HCT116 (cell line): ENCODE data around the gene MLPH. TPM values are rescaled to one million over a fixed set of nuclear protein-coding genes. Genes with fewer than 3 reads are reported as not detected.

Experiments used
- ATAC-seq: fragments of 200-7000 bp; cut with Tn5 transposase; 2 replicates; pipeline ENCODE4 v1.9.1; 2020; ENCODE audit warnings: mild to moderate bottlenecking, moderate library complexity
- BruUV-seq: library from RNA; stranded (reverse); fragments of 400-500 nt; replicated peaks from 2 replicates; lab custom pipeline; 2021; lab: Mats Ljungman, UMichigan
- CTCF ChIA-PET: fragments of 300-600 bp; sonication (Branson Sonifier 250); formaldehyde crosslinking; loops from one replicate; lab custom pipeline; 2021; ENCODE audit warnings: antibody characterized with exemption; lab: Charles Lee
- POLR2A ChIA-PET: fragments of 300-600, 350-600 bp; sonication (Branson Sonifier 250); formaldehyde crosslinking; loops from one replicate; lab custom pipeline; 2021; ENCODE audit warnings: antibody characterized with exemption; lab: Charles Lee
- RAD21 ChIA-PET, 2 experiments: fragments of 300-600 bp; sonication (Branson Sonifier 250); formaldehyde crosslinking; loops; one replicate each; lab custom pipeline; 2023; ENCODE audit warnings: low total read pairs in 2 of 2; ENCODE audit not compliant: uncharacterized antibody in 2 of 2, unreplicated experiment in 2 of 2, low non-redundant PET in 1 of 2; lab: Charles Lee
- DNase-seq: peaks from one replicate; pipeline ENCODE4 v3.0.0-alpha.2; 2010; ENCODE audit warnings: low read depth, low spot score
- H2AFZ ChIP-seq: fragments of 200-600 bp; shearing (Covaris generic), sonication (generic); 2 replicates; pipeline ENCODE4 v1.6.1; 2017; ENCODE audit warnings: low read depth, mixed run types, mixed read lengths, antibody characterized with exemption, low read length; ENCODE audit not compliant: poor library complexity, severe bottlenecking
- H3K27ac ChIP-seq: 2 replicates; pipeline ENCODE4 v1.5.1; 2012; ENCODE audit warnings: low read depth, low read length
- H3K27me3 ChIP-seq: fragments of 200-600 bp; sonication (generic); 2 replicates; pipeline ENCODE4 v1.6.1; 2016; ENCODE audit warnings: mixed run types, low read length, mixed read lengths; ENCODE audit not compliant: insufficient read depth
- H3K36me3 ChIP-seq, 2 experiments: fragments of 200-500 bp in 1 of 2; fragments of 200-600 bp in 1 of 2; sonication (Bioruptor generic) in 1 of 2; sonication (generic) in 1 of 2; 2 replicates each; pipeline versions ENCODE4 v1.5.1 to v1.6.1; 2014 to 2016; ENCODE audit warnings: low read length in 2 of 2, inconsistent platforms in 1 of 2, mixed read lengths in 1 of 2, mixed run types in 1 of 2; ENCODE audit not compliant: insufficient read depth in 2 of 2, control insufficient read depth in 1 of 2
- H3K4me1 ChIP-seq, 2 experiments: fragments of 200-600 bp in 1 of 2; sonication (generic) in 1 of 2; 2 replicates each; pipeline versions ENCODE4 v1.5.1 to v1.6.1; 2012 to 2017; ENCODE audit warnings: low read length in 2 of 2, inconsistent platforms in 1 of 2, mild to moderate bottlenecking in 1 of 2, mixed read lengths in 1 of 2, mixed run types in 1 of 2, moderate library complexity in 1 of 2; ENCODE audit not compliant: insufficient read depth in 2 of 2, control insufficient read depth in 1 of 2
- H3K4me2 ChIP-seq: fragments of 200-600 bp; sonication (generic); 2 replicates; pipeline ENCODE4 v1.6.1; 2017; ENCODE audit warnings: mixed run types, low read length, mixed read lengths
- H3K4me3 ChIP-seq, 2 experiments: fragments of 200-600 bp in 1 of 2; sonication (generic) in 1 of 2; replicated peaks in 1 of 2; 2 replicates each; pipeline ENCODE4 v1.5.1; 2011 to 2016; ENCODE audit warnings: low read length in 2 of 2, control low read depth in 1 of 2, low read depth in 1 of 2, mild to moderate bottlenecking in 1 of 2, mixed read lengths in 1 of 2, mixed run types in 1 of 2
- H3K79me2 ChIP-seq: fragments of 200-600 bp; sonication (generic); 2 replicates; pipeline ENCODE4 v1.6.1; 2017; ENCODE audit warnings: mild to moderate bottlenecking, mixed run types, low read length, moderate library complexity, mixed read lengths; ENCODE audit not compliant: insufficient read depth
- H3K9ac ChIP-seq: fragments of 200-600 bp; sonication (generic); 2 replicates; pipeline ENCODE4 v1.6.1; 2016; ENCODE audit warnings: low read length, mixed read lengths
- H3K9me2 ChIP-seq: fragments of 200-600 bp; sonication (generic), shearing (Covaris generic); 2 replicates; pipeline ENCODE4 v1.6.1; 2017; ENCODE audit warnings: mixed run types, mild to moderate bottlenecking, moderate library complexity; ENCODE audit not compliant: insufficient read depth
- H3K9me3 ChIP-seq, 2 experiments: fragments of 200-500 bp in 1 of 2; fragments of 200-600 bp in 1 of 2; sonication (Bioruptor generic) in 1 of 2; sonication (generic) in 1 of 2; 2 replicates each; pipeline ENCODE4 v1.6.1; 2014 to 2017; ENCODE audit warnings: low read length in 2 of 2, mixed read lengths in 2 of 2, inconsistent platforms in 1 of 2, low read depth in 1 of 2, mild to moderate bottlenecking in 1 of 2, mixed run types in 1 of 2, moderate library complexity in 1 of 2; ENCODE audit not compliant: control insufficient read depth in 1 of 2, insufficient read depth in 1 of 2
- H4K20me1 ChIP-seq: fragments of 200-600 bp; sonication (generic), shearing (Covaris generic); 2 replicates; pipeline ENCODE4 v1.6.1; 2017; ENCODE audit warnings: mixed run types, mild to moderate bottlenecking, moderate library complexity; ENCODE audit not compliant: insufficient read depth
- CBX3 ChIP-seq: IDR thresholded peaks from 2 replicates; pipeline ENCODE4 v1.6.1; 2012; ENCODE audit warnings: low read depth
- FOSL1 ChIP-seq: IDR thresholded peaks from 2 replicates; pipeline ENCODE4 v1.6.1; 2012; ENCODE audit warnings: low read depth
- JUND ChIP-seq: IDR thresholded peaks from 2 replicates; pipeline ENCODE4 v1.6.1; 2012
- RAD21 ChIP-seq: IDR thresholded peaks from 2 replicates; pipeline ENCODE4 v1.6.1; 2012; ENCODE audit warnings: low read depth, mild to moderate bottlenecking
- YY1 ChIP-seq: IDR thresholded peaks from 2 replicates; pipeline ENCODE4 v1.6.1; 2011; ENCODE audit warnings: low read length, low read depth, moderate library complexity, mild to moderate bottlenecking; ENCODE audit not compliant: insufficient replicate concordance; ENCODE audit errors: extremely low read depth
- intact Hi-C: fragments of 100-400 bp; cut with micrococcal nuclease; formaldehyde crosslinking; loops from 2 replicates; pipeline ENCODE4 v1.10.0; 2022
- total RNA-seq: library from RNA; stranded (reverse); gene quantifications from one replicate; pipeline ENCODE4 v1.2.1, GENCODE V29; 2021; ENCODE audit not compliant: unreplicated experiment
- TF ChIP-seq, protein P1 (sequence below): IDR thresholded peaks from 2 replicates; pipeline ENCODE4 v1.6.1; 2012
- TF ChIP-seq, protein P2 (sequence below): IDR thresholded peaks from 2 replicates; pipeline ENCODE4 v1.6.1; 2012

MLPH gene
- total RNA-seq, 1 experiment from 2014 or later: 81.4 TPM

DNA sequence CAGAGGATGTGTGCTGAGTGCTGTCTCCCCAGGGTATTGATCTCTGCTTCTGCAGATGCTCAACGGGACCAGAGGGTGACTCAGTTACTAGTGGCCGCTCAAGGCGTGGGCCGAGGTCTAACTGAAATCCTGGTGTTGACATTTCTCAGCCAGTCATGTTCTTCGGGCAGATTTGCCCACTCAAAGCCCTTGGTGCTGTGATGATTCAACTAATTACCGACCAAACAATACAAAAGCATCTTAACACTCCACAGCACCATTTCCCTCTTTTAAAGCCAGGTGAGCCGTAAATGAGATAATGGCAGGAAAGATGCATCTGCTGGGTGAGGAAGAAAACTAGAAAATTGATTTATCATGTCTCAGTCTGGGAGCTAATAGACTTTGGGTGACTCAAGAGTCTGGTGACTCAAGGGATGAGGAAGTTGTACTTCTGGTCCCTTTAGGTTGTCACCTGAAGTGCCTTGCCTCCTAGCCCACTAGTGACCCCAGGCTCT is 46.7 kb downstream of the MLPH start:
- Histone ChIP-seq H3K4me3 (no peak overlapping the region), H3K9me3 (no peaks in the 10 kb centered on the region), H4K20me1 (no peaks in the 10 kb centered on the region), H2AFZ (no peak overlapping the region), H3K4me1 (no peaks in the 10 kb centered on the region), H3K36me3 (peaks cover 8 to 46% of the 10 kb centered on the region in 2 experiments; a peak in 3 of 4 replicates), H3K4me2 (no peak overlapping the region)
- BruUV-seq: no TSS peak
- CTCF ChIA-PET: interaction anchor here (1.6 kb wide), 1 partner anchor 21 kb away, joined by 5 read pairs; no protein-coding TSS in a partner anchor
- no peak for DNase-seq
- TF ChIP-seq RAD21: no peak
- TF ChIP-seq, all 23 proteins: peak for 0
- RAD21 ChIA-PET: no interaction called here
- no peaks in the 10 kb centered on the region for H3K79me2 ChIP-seq
- POLR2A ChIA-PET: no interaction called here
- H3K9me2 ChIP-seq: no peaks in the 10 kb centered on the region
- no peak overlapping the region for H3K27ac ChIP-seq
- no peak for ATAC-seq
- H3K27me3 ChIP-seq: no peaks in the 10 kb centered on the region
- intact Hi-C loops: no loop called here
- no peak overlapping the region for H3K9ac ChIP-seq

DNA sequence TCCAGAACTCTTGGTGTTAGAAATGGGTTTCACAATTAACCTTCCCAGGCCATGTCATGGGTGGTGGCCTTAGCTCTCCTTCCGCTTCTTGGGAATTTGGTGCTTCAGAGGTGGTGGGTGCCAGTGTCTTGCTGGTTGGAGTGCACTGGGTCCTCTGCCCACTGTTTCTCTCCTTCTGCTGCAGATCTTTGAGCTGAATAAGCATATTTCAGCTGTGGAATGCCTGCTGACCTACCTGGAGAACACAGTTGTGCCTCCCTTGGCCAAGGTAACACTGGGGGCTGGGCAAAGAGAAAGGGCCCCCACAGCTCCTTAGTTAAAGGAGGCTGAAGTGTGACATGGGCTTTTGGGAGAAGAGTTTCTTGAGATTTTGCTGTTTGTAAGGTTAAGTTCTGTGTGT is 47.3 kb downstream of the MLPH start:
- intact Hi-C loops: no loop called here
- H2AFZ ChIP-seq: no peak overlapping the region
- no peaks in the 10 kb centered on the region for H3K4me1 ChIP-seq
- H4K20me1 ChIP-seq: no peaks in the 10 kb centered on the region
- H3K9ac ChIP-seq: no peak overlapping the region
- TF ChIP-seq, protein P1, sequence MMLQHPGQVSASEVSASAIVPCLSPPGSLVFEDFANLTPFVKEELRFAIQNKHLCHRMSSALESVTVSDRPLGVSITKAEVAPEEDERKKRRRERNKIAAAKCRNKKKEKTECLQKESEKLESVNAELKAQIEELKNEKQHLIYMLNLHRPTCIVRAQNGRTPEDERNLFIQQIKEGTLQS: no peak
- TF ChIP-seq, protein P2, sequence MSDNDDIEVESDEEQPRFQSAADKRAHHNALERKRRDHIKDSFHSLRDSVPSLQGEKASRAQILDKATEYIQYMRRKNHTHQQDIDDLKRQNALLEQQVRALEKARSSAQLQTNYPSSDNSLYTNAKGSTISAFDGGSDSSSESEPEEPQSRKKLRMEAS: no peak
- TF ChIP-seq FOSL1 (no peak), YY1 (no peak), CBX3 (no peak), JUND (no peak)
- TF ChIP-seq, all 23 proteins: peak for 0
- peaks cover 8 to 44% of the 10 kb centered on the region in 2 experiments; a peak in 3 of 4 replicates for H3K36me3 ChIP-seq
- DNase-seq: no peak
- RAD21 ChIA-PET: no interaction called here
- no peak for ATAC-seq
- H3K4me2 ChIP-seq: no peak overlapping the region
- POLR2A ChIA-PET: no interaction called here
- no peaks in the 10 kb centered on the region for H3K9me3 ChIP-seq
- no peaks in the 10 kb centered on the region for H3K9me2 ChIP-seq
- H3K4me3 ChIP-seq: no peak overlapping the region
- H3K27ac ChIP-seq: no peak overlapping the region
- H3K27me3 ChIP-seq: no peaks in the 10 kb centered on the region
- H3K79me2 ChIP-seq: no peaks in the 10 kb centered on the region
- no TSS peak for BruUV-seq
- CTCF ChIA-PET: interaction anchor here (1.6 kb wide), 1 partner anchor 22 kb away, joined by 5 read pairs; no protein-coding TSS in a partner anchor
